ENCODE measurements around the gene CFL1. TPM values are rescaled to one million over a fixed set of nuclear protein-coding genes. Genes with fewer than 3 reads are reported as not detected.

Gene CFL1
- total and polyA plus RNA-seq, 2 of the 8 experiments (the other 6 are each of a cell fraction or from before 2014, with no cell fraction given) = 1,252 to 1,365 TPM

DNA sequence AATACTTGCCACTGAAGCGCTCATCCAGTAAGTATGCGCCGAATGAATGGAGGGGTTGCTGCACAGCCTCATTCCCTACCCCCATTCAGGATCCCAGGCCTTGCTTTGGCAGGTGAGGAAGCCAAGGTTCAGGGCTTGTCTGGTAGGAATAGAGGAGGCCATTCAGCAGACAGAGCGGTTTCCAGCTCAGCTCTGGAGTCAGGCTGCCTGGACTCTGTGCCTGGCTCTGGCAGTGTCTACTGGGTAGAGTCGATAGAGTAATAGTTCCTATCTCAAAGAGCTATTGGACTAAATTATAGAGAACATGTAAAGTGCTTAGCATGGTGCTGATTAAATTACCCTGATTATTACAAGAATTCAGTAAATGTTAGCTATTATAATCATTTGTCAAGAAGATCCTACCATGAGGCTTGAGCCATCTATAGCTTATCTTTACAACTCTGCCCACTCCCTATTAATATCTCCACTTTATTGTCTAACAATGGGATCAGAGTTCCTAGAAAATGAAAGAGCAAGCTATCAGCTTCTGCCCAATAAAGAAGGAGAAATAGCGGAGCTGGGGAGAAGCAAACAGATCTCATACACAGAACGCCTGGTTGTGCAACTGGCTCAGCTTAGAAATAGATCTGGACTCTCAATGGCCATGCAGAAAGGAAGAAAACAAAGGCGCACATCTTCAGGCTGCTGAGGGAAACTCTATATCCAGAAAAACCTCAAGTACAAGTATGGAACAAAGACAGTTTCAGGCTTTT is 30.8 kb downstream of the CFL1 start (continued):
- TF ChIP-seq, protein P1, sequence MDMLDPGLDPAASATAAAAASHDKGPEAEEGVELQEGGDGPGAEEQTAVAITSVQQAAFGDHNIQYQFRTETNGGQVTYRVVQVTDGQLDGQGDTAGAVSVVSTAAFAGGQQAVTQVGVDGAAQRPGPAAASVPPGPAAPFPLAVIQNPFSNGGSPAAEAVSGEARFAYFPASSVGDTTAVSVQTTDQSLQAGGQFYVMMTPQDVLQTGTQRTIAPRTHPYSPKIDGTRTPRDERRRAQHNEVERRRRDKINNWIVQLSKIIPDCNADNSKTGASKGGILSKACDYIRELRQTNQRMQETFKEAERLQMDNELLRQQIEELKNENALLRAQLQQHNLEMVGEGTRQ (IDR thresholded peaks at IDR 0.05; ENCODE audit: low read length) = no peak
- no peak for TF ChIP-seq HDAC2 (IDR thresholded peaks at IDR 0.05; ENCODE audit: borderline replicate concordance in 1 of 2, low read depth in 2 of 2, low read length in 2 of 2)
- TF ChIP-seq EP300 (IDR thresholded peaks at IDR 0.05; ENCODE audit: borderline replicate concordance in 1 of 2, low read depth in 2 of 2, low read length in 2 of 2) = no peak
- no peak for TF ChIP-seq TAF7 (optimal IDR thresholded peaks at IDR 0.05; ENCODE audit: borderline replicate concordance, low read depth, low read length)
- no peak for TF ChIP-seq TCF12 (IDR thresholded peaks at IDR 0.05; ENCODE audit: low read depth, low read length)

Measured in H1 (cell line).